ENCODE measurements around the gene SLC30A3. TPM values are rescaled to one million over a fixed set of nuclear protein-coding genes. Genes with fewer than 3 reads are reported as not detected.

Gene SLC30A3
- total RNA-seq, 1 donor from 2014 or later = not detected

DNA sequence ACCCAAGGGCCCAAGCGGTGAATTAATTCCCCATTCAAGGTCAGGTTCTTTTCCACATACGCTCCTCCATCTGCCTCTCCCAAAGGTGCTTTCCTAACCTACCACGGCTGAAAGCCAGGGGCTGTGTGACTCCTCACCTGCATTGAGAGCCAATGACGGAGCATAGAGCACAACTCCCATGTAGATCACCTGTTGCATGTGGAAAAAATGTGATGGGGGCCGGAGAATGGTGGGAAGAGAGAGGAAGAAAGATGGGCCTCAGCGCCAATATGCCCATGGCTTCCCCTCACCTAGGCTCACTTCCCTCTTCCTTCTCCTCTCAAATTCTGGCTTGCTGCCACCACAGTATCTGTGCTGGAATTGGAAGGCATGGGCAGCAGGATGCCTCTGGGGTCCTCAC lies 56.5 kb downstream of the SLC30A3 start:
- no peak for DNase-seq (ENCODE audit: low spot score)
- H3K9me3 Mint-ChIP-seq (ENCODE audit: unreplicated experiment) = no peaks in the 10 kb centered on the region
- TF ChIP-seq, protein P1, sequence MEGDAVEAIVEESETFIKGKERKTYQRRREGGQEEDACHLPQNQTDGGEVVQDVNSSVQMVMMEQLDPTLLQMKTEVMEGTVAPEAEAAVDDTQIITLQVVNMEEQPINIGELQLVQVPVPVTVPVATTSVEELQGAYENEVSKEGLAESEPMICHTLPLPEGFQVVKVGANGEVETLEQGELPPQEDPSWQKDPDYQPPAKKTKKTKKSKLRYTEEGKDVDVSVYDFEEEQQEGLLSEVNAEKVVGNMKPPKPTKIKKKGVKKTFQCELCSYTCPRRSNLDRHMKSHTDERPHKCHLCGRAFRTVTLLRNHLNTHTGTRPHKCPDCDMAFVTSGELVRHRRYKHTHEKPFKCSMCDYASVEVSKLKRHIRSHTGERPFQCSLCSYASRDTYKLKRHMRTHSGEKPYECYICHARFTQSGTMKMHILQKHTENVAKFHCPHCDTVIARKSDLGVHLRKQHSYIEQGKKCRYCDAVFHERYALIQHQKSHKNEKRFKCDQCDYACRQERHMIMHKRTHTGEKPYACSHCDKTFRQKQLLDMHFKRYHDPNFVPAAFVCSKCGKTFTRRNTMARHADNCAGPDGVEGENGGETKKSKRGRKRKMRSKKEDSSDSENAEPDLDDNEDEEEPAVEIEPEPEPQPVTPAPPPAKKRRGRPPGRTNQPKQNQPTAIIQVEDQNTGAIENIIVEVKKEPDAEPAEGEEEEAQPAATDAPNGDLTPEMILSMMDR (IDR thresholded peaks at IDR 0.05; ENCODE audit: unreplicated experiment) = no peak
- H3K27me3 Mint-ChIP-seq (ENCODE audit: unreplicated experiment) = peaks cover 11% of the 10 kb centered on the region
- H3K4me1 Mint-ChIP-seq (ENCODE audit: unreplicated experiment) = peaks cover 13% of the 10 kb centered on the region
- peaks cover 64% of the 10 kb centered on the region for H3K36me3 Mint-ChIP-seq (ENCODE audit: low read depth, unreplicated experiment)
- no peak overlapping the region for H3K4me3 Mint-ChIP-seq (ENCODE audit: unreplicated experiment)
- no peak overlapping the region for H3K27ac Mint-ChIP-seq (ENCODE audit: unreplicated experiment)

DNA sequence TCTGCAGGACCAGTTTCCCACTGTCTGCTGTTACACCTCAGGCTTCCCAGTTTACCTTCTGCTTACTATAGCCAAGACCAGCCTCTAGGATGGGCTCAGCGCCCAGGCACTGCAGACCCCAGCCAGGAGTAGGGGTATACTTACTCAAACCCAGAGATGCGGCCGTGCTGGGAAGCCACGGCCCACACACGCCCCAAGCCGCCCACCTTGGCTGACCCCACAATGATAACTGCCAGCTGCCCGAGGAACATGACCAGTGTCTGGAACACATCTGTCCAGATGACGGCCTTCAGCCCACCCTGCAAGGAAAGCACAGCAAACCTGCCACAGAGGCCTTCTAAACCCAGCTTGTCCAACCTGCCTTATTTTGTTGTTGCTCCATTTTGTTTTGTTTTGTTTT lies 57.6 kb downstream of the SLC30A3 start:
- TF ChIP-seq, protein P1 (IDR thresholded peaks at IDR 0.05; ENCODE audit: unreplicated experiment) = no peak
- H3K27ac Mint-ChIP-seq (ENCODE audit: unreplicated experiment) = no peak overlapping the region
- peak overlapping the region; percentile 8 for H3K4me3 Mint-ChIP-seq (ENCODE audit: unreplicated experiment)

DNA sequence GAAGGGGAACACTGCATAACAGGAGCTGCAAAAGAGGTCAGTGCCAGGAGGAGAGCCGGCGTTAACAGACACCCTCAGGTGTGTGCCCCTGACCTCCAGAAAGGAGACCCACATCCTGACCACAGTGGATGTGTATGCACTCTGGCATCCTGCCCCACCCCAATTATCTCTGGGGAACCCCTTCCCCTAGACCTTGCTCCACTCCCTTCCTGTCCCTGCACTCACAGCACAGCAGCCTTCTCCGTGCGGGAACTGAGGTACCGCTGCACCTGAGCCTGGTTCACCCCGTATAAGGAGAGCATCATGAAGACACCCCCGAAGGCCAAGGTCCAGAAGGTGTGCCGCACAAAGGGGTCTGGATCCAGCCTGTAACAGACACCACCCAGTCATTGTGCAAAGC lies 58.3 kb downstream of the SLC30A3 start:
- Mint-ChIP-seq H3K9me3 (ENCODE audit: unreplicated experiment) (no peaks in the 10 kb centered on the region), H3K27me3 (ENCODE audit: unreplicated experiment) (peaks cover 10% of the 10 kb centered on the region), H3K27ac (ENCODE audit: unreplicated experiment) (no peak overlapping the region), H3K4me3 (ENCODE audit: unreplicated experiment) (no peak overlapping the region), H3K36me3 (ENCODE audit: low read depth, unreplicated experiment) (peaks cover 67% of the 10 kb centered on the region), H3K4me1 (ENCODE audit: unreplicated experiment) (peaks cover 7% of the 10 kb centered on the region)
- TF ChIP-seq, protein P1 (IDR thresholded peaks at IDR 0.05; ENCODE audit: unreplicated experiment) = no peak
- no peak for DNase-seq (ENCODE audit: low spot score)

More for the DNA sequence above, 57.6 kb downstream of the SLC30A3 start:
- Mint-ChIP-seq H3K27me3 (ENCODE audit: unreplicated experiment) (peaks cover 11% of the 10 kb centered on the region), H3K9me3 (ENCODE audit: unreplicated experiment) (no peaks in the 10 kb centered on the region), H3K36me3 (ENCODE audit: low read depth, unreplicated experiment) (peaks cover 67% of the 10 kb centered on the region), H3K4me1 (ENCODE audit: unreplicated experiment) (peaks cover 13% of the 10 kb centered on the region)
- DNase-seq (ENCODE audit: low spot score) = no peak

DNA sequence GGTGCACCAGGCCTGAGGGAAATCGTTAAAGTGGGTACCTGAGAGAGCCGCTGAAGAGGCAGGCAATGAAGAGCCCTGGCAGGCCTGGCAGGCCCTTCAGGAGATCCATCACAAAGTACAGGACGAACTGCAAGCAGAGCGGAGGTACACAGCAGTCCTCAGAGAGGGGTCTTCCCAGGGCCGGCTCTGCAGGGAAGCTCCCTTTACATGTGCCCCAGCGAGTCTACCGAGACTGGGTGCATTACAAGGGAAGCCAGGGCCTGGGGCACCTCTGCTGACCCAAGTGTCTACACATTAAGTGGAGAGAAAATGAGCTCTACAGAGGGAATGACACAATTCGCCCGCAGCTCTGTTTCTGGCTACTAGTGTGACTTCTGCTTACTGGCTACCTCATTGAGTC lies 59.1 kb downstream of the SLC30A3 start:
- Mint-ChIP-seq H3K4me3 (ENCODE audit: unreplicated experiment) (peak overlapping the region; percentile 65), H3K27me3 (ENCODE audit: unreplicated experiment) (peaks cover 10% of the 10 kb centered on the region), H3K4me1 (ENCODE audit: unreplicated experiment) (peaks cover 7% of the 10 kb centered on the region), H3K36me3 (ENCODE audit: low read depth, unreplicated experiment) (peaks cover 67% of the 10 kb centered on the region), H3K27ac (ENCODE audit: unreplicated experiment) (no peak overlapping the region), H3K9me3 (ENCODE audit: unreplicated experiment) (no peaks in the 10 kb centered on the region)
- TF ChIP-seq, protein P1 (IDR thresholded peaks at IDR 0.05; ENCODE audit: unreplicated experiment) = no peak
- no peak for DNase-seq (ENCODE audit: low spot score)

Other genes with a start within 250 kb of the SLC30A3 start
- gene TMEM214, start 230.1 kb downstream of the SLC30A3 start, total RNA-seq (ENCODE audit: unreplicated experiment) = 55.3 TPM
- 32.5 TPM for gene AGBL5, start 211.4 kb downstream of the SLC30A3 start, total RNA-seq (ENCODE audit: unreplicated experiment)
- gene OST4, start 191.4 kb downstream of the SLC30A3 start, total RNA-seq (ENCODE audit: unreplicated experiment) = 379 TPM
- gene EMILIN1, start 184.4 kb downstream of the SLC30A3 start, total RNA-seq (ENCODE audit: unreplicated experiment) = 2.1 TPM
- 1.4 TPM for gene KHK, start 176.3 kb downstream of the SLC30A3 start, total RNA-seq (ENCODE audit: unreplicated experiment)
- not detected for gene CGREF1, start 143.9 kb downstream of the SLC30A3 start, total RNA-seq (ENCODE audit: unreplicated experiment)
- gene ABHD1, start 139.2 kb downstream of the SLC30A3 start, total RNA-seq (ENCODE audit: unreplicated experiment) = 0.31 TPM
- gene PREB, start 128.4 kb downstream of the SLC30A3 start, total RNA-seq (ENCODE audit: unreplicated experiment) = 42.9 TPM
- gene PRR30, start 123.6 kb downstream of the SLC30A3 start, total RNA-seq (ENCODE audit: unreplicated experiment) = not detected
- not detected for gene TCF23, start 114.0 kb downstream of the SLC30A3 start, total RNA-seq (ENCODE audit: unreplicated experiment)
- 89.9 TPM for gene ATRAID, start 51.0 kb downstream of the SLC30A3 start, total RNA-seq (ENCODE audit: unreplicated experiment)
- gene SLC5A6, start 50.8 kb downstream of the SLC30A3 start, total RNA-seq (ENCODE audit: unreplicated experiment) = 63.0 TPM
- gene CAD, start 45.7 kb downstream of the SLC30A3 start, total RNA-seq (ENCODE audit: unreplicated experiment) = 49.4 TPM
- not detected for gene DNAJC5G, start 12.4 kb upstream of the SLC30A3 start, total RNA-seq (ENCODE audit: unreplicated experiment)
- not detected for gene TRIM54, start 19.4 kb upstream of the SLC30A3 start, total RNA-seq (ENCODE audit: unreplicated experiment)
- 1.5 TPM for gene UCN, start 45.4 kb upstream of the SLC30A3 start, total RNA-seq (ENCODE audit: unreplicated experiment)
- 55.0 TPM for gene MPV17, start 60.0 kb upstream of the SLC30A3 start, total RNA-seq (ENCODE audit: unreplicated experiment)
- gene GTF3C2, start 93.7 kb upstream of the SLC30A3 start, total RNA-seq (ENCODE audit: unreplicated experiment) = 61.4 TPM
- 48.6 TPM for gene EIF2B4, start 107.3 kb upstream of the SLC30A3 start, total RNA-seq (ENCODE audit: unreplicated experiment)
- 90.5 TPM for gene SNX17, start 107.6 kb upstream of the SLC30A3 start, total RNA-seq (ENCODE audit: unreplicated experiment)
- 20.8 TPM for gene ZNF513, start 117.7 kb upstream of the SLC30A3 start, total RNA-seq (ENCODE audit: unreplicated experiment)
- gene PPM1G, start 146.5 kb upstream of the SLC30A3 start, total RNA-seq (ENCODE audit: unreplicated experiment) = 127 TPM
- 117 TPM for gene NRBP1, start 165.6 kb upstream of the SLC30A3 start, total RNA-seq (ENCODE audit: unreplicated experiment)
- gene KRTCAP3, start 179.3 kb upstream of the SLC30A3 start, total RNA-seq (ENCODE audit: unreplicated experiment) = 4.6 TPM
- gene IFT172, start 226.7 kb upstream of the SLC30A3 start, total RNA-seq (ENCODE audit: unreplicated experiment) = 32.2 TPM
- gene FNDC4, start 232.2 kb upstream of the SLC30A3 start, total RNA-seq (ENCODE audit: unreplicated experiment) = 26.4 TPM
- gene GCKR, start 233.8 kb upstream of the SLC30A3 start, total RNA-seq (ENCODE audit: unreplicated experiment) = 0.59 TPM